ENCODE results near the gene DPM2.

DPM2 gene

GRCh38 chr9:127949827-127950512 lies 12.3 kb upstream of the DPM2 start:
- peak overlapping the region; percentile 22 for H2BK15ac ChIP-seq (ENCODE audit: low read length)
- H4K8ac ChIP-seq (ENCODE audit: low read depth, low read length), result no peak overlapping the region
- peak overlapping the region; percentile 14 for H3K23ac ChIP-seq (ENCODE audit: low read depth, low read length, poor library complexity)
- peak overlapping the region; percentile 59 for H3K27ac ChIP-seq (replicated peaks; ENCODE audit: low read length)
- H3K79me1 ChIP-seq (ENCODE audit: low read depth, low read length), result peaks cover 6% of the 10 kb centered on the region
- peak overlapping the region; percentile 87 for H2AK5ac ChIP-seq (ENCODE audit: low read depth, low read length)
- peak overlapping the region; percentile 2 for H2AFZ ChIP-seq (ENCODE audit: low read length)
- no peak overlapping the region for H3K14ac ChIP-seq (ENCODE audit: low read length)
- no peaks in the 10 kb centered on the region for H3K9me3 ChIP-seq (replicated peaks in 1 of 2; ENCODE audit: control insufficient read depth in 2 of 2, insufficient read depth in 1 of 2, low read depth in 1 of 2, low read length in 2 of 2)
- no peak overlapping the region for H3K4ac ChIP-seq (ENCODE audit: low read length)
- no peak overlapping the region for H2BK120ac ChIP-seq (ENCODE audit: low read depth, low read length)
- H3K18ac ChIP-seq (ENCODE audit: low read length), result peak overlapping the region; percentile 91
- peak overlapping the region; percentile 59 for H2BK12ac ChIP-seq (ENCODE audit: low read length)
- H3K4me3 ChIP-seq (ENCODE audit: low read length in 2 of 2), result peak overlapping the region in 1 of 2 donors; percentile 18
- no peak for DNase-seq (ENCODE audit: low spot score)
- no peaks in the 10 kb centered on the region for H3K27me3 ChIP-seq (ENCODE audit: control insufficient read depth in 3 of 3, insufficient read depth in 3 of 3, low read depth in 1 of 3, low read length in 3 of 3)
- no CpG with 5 or more reads among the region's 17 CpGs for WGBS, 2 donors (ENCODE audit: extremely low coverage in 2 of 2, insufficient read length in 2 of 2, insufficient replicate concordance in 1 of 2)
- peak overlapping the region; percentile 13 for H3K4me2 ChIP-seq (ENCODE audit: insufficient read depth, low read length, poor library complexity, severe bottlenecking)
- peak overlapping the region; percentile 43 for H2BK5ac ChIP-seq (ENCODE audit: low read length)
- peaks cover 15 to 22% of the 10 kb centered on the region in 2 donors for H3K4me1 ChIP-seq (ENCODE audit: control insufficient read depth in 2 of 2, insufficient read depth in 1 of 2, low read depth in 1 of 2, low read length in 2 of 2)
- peaks cover 5 to 30% of the 10 kb centered on the region in 2 donors for H3K36me3 ChIP-seq (replicated peaks in 1 of 2; ENCODE audit: control insufficient read depth in 2 of 2, insufficient read depth in 2 of 2, low read length in 2 of 2)
- H4K91ac ChIP-seq (ENCODE audit: low read depth, low read length, poor library complexity), result no peak overlapping the region
- H3K9ac ChIP-seq (ENCODE audit: low read depth, low read length, poor library complexity), result no peak overlapping the region

GRCh38 chr9:127947841-127948710 lies 10.4 kb upstream of the DPM2 start:
- Histone ChIP-seq H2AFZ (ENCODE audit: low read length) (no peak overlapping the region), H3K4me1 (ENCODE audit: control insufficient read depth in 2 of 2, insufficient read depth in 1 of 2, low read depth in 1 of 2, low read length in 2 of 2) (peaks cover 15 to 25% of the 10 kb centered on the region in 2 donors), H3K4me3 (ENCODE audit: low read length in 2 of 2) (no peak overlapping the region), H3K79me1 (ENCODE audit: low read depth, low read length) (peaks cover 3% of the 10 kb centered on the region), H2BK5ac (ENCODE audit: low read length) (no peak overlapping the region), H3K4ac (ENCODE audit: low read length) (peak overlapping the region; percentile 24), H3K4me2 (ENCODE audit: insufficient read depth, low read length, poor library complexity, severe bottlenecking) (no peak overlapping the region), H3K27me3 (ENCODE audit: control insufficient read depth in 3 of 3, insufficient read depth in 3 of 3, low read depth in 1 of 3, low read length in 3 of 3) (no peaks in the 10 kb centered on the region), H3K36me3 (replicated peaks in 1 of 2; ENCODE audit: control insufficient read depth in 2 of 2, insufficient read depth in 2 of 2, low read length in 2 of 2) (peaks cover 18 to 47% of the 10 kb centered on the region in 2 donors), H2BK120ac (ENCODE audit: low read depth, low read length) (no peak overlapping the region), H2AK5ac (ENCODE audit: low read depth, low read length) (no peak overlapping the region), H3K18ac (ENCODE audit: low read length) (peak overlapping the region; percentile 36), H3K9ac (ENCODE audit: low read depth, low read length, poor library complexity) (no peak overlapping the region), H3K23ac (ENCODE audit: low read depth, low read length, poor library complexity) (no peak overlapping the region), H3K27ac (replicated peaks; ENCODE audit: low read length) (no peak overlapping the region), H2BK12ac (ENCODE audit: low read length) (no peak overlapping the region), H2BK15ac (ENCODE audit: low read length) (no peak overlapping the region), H3K14ac (ENCODE audit: low read length) (peak overlapping the region; percentile 15), H4K8ac (ENCODE audit: low read depth, low read length) (no peak overlapping the region), H3K9me3 (replicated peaks in 1 of 2; ENCODE audit: control insufficient read depth in 2 of 2, insufficient read depth in 1 of 2, low read depth in 1 of 2, low read length in 2 of 2) (no peaks in the 10 kb centered on the region), H4K91ac (ENCODE audit: low read depth, low read length, poor library complexity) (peak overlapping the region; percentile 1)
- WGBS, 2 donors (ENCODE audit: extremely low coverage in 2 of 2, insufficient read length in 2 of 2, insufficient replicate concordance in 1 of 2), result no CpG with 5 or more reads among the region's 17 CpGs
- no peak for DNase-seq (ENCODE audit: low spot score)

GRCh38 chr9:127946728-127947127 lies 9.1 kb upstream of the DPM2 start:
- H3K4me3 ChIP-seq (ENCODE audit: low read length in 2 of 2), result no peak overlapping the region
- no peak overlapping the region for H2AK5ac ChIP-seq (ENCODE audit: low read depth, low read length)
- H2BK5ac ChIP-seq (ENCODE audit: low read length), result no peak overlapping the region
- H3K4ac ChIP-seq (ENCODE audit: low read length), result no peak overlapping the region
- no peak for DNase-seq (ENCODE audit: low spot score)
- H3K79me1 ChIP-seq (ENCODE audit: low read depth, low read length), result peaks cover 5% of the 10 kb centered on the region
- no peak overlapping the region for H3K4me2 ChIP-seq (ENCODE audit: insufficient read depth, low read length, poor library complexity, severe bottlenecking)
- no peak overlapping the region for H3K23ac ChIP-seq (ENCODE audit: low read depth, low read length, poor library complexity)
- no peak overlapping the region for H3K9ac ChIP-seq (ENCODE audit: low read depth, low read length, poor library complexity)
- no CpG with 5 or more reads among the region's 3 CpGs for WGBS, 2 donors (ENCODE audit: extremely low coverage in 2 of 2, insufficient read length in 2 of 2, insufficient replicate concordance in 1 of 2)
- H4K8ac ChIP-seq (ENCODE audit: low read depth, low read length), result no peak overlapping the region
- peaks cover 15 to 26% of the 10 kb centered on the region in 2 donors for H3K4me1 ChIP-seq (ENCODE audit: control insufficient read depth in 2 of 2, insufficient read depth in 1 of 2, low read depth in 1 of 2, low read length in 2 of 2)
- H4K91ac ChIP-seq (ENCODE audit: low read depth, low read length, poor library complexity), result no peak overlapping the region
- no peak overlapping the region for H3K27ac ChIP-seq (replicated peaks; ENCODE audit: low read length)
- no peak overlapping the region for H2BK120ac ChIP-seq (ENCODE audit: low read depth, low read length)
- H3K9me3 ChIP-seq (replicated peaks in 1 of 2; ENCODE audit: control insufficient read depth in 2 of 2, insufficient read depth in 1 of 2, low read depth in 1 of 2, low read length in 2 of 2), result no peaks in the 10 kb centered on the region
- no peak overlapping the region for H2BK15ac ChIP-seq (ENCODE audit: low read length)
- H2BK12ac ChIP-seq (ENCODE audit: low read length), result no peak overlapping the region
- H3K18ac ChIP-seq (ENCODE audit: low read length), result no peak overlapping the region
- no peaks in the 10 kb centered on the region for H3K27me3 ChIP-seq (ENCODE audit: control insufficient read depth in 3 of 3, insufficient read depth in 3 of 3, low read depth in 1 of 3, low read length in 3 of 3)
- H3K14ac ChIP-seq (ENCODE audit: low read length), result no peak overlapping the region
- H3K36me3 ChIP-seq (replicated peaks in 1 of 2; ENCODE audit: control insufficient read depth in 2 of 2, insufficient read depth in 2 of 2, low read length in 2 of 2), result peaks cover 28 to 61% of the 10 kb centered on the region in 2 donors
- H2AFZ ChIP-seq (ENCODE audit: low read length), result no peak overlapping the region

- Histone ChIP-seq H3K79me1 (ENCODE audit: low read depth, low read length) (peaks cover 5% of the 10 kb centered on the region), H3K4me3 (ENCODE audit: low read length in 2 of 2) (no peak overlapping the region), H2AK5ac (ENCODE audit: low read depth, low read length) (no peak overlapping the region), H3K9ac (ENCODE audit: low read depth, low read length, poor library complexity) (no peak overlapping the region), H3K14ac (ENCODE audit: low read length) (no peak overlapping the region), H3K4ac (ENCODE audit: low read length) (no peak overlapping the region), H2BK5ac (ENCODE audit: low read length) (no peak overlapping the region), H3K9me3 (replicated peaks in 1 of 2; ENCODE audit: control insufficient read depth in 2 of 2, insufficient read depth in 1 of 2, low read depth in 1 of 2, low read length in 2 of 2) (no peaks in the 10 kb centered on the region), H4K91ac (ENCODE audit: low read depth, low read length, poor library complexity) (no peak overlapping the region), H3K18ac (ENCODE audit: low read length) (no peak overlapping the region), H3K4me2 (ENCODE audit: insufficient read depth, low read length, poor library complexity, severe bottlenecking) (no peak overlapping the region), H3K4me1 (ENCODE audit: control insufficient read depth in 2 of 2, insufficient read depth in 1 of 2, low read depth in 1 of 2, low read length in 2 of 2) (peaks cover 12 to 23% of the 10 kb centered on the region in 2 donors), H3K23ac (ENCODE audit: low read depth, low read length, poor library complexity) (no peak overlapping the region), H3K27ac (replicated peaks; ENCODE audit: low read length) (no peak overlapping the region), H2BK12ac (ENCODE audit: low read length) (no peak overlapping the region), H3K27me3 (ENCODE audit: control insufficient read depth in 3 of 3, insufficient read depth in 3 of 3, low read depth in 1 of 3, low read length in 3 of 3) (no peaks in the 10 kb centered on the region), H2BK120ac (ENCODE audit: low read depth, low read length) (no peak overlapping the region), H3K36me3 (replicated peaks in 1 of 2; ENCODE audit: control insufficient read depth in 2 of 2, insufficient read depth in 2 of 2, low read length in 2 of 2) (peaks cover 28 to 62% of the 10 kb centered on the region in 2 donors), H4K8ac (ENCODE audit: low read depth, low read length) (no peak overlapping the region), H2AFZ (ENCODE audit: low read length) (no peak overlapping the region), H2BK15ac (ENCODE audit: low read length) (no peak overlapping the region)
- no peak for DNase-seq (ENCODE audit: low spot score)
- no CpG with 5 or more reads among the region's 9 CpGs for WGBS, 2 donors (ENCODE audit: extremely low coverage in 2 of 2, insufficient read length in 2 of 2, insufficient replicate concordance in 1 of 2)
Observed at GRCh38 chr9:127945942-127946341, 8.3 kb upstream of the DPM2 start.
